Stomach (tissue), 9 donors: Measurements from ENCODE around the gene CADM2. TPM values are rescaled to one million over a fixed set of nuclear protein-coding genes. Genes with fewer than 3 reads are reported as not detected.

ENCODE experiments used
- DNase-seq, 2 donors: peaks; one replicate each; pipeline versions ENCODE4 v3.0.0 to v3.0.0-alpha.2; 2013 to 2019
- H3K27ac ChIP-seq, 5 donors: fragments of 200-600 bp in 4 of 5; sonication (generic) in 4 of 5; one replicate each; pipeline ENCODE4 v1.5.1; 2013 to 2019; ENCODE audit warnings: mild to moderate bottlenecking in 1 of 5, moderate library complexity in 1 of 5
- H3K27me3 ChIP-seq, 3 donors: fragments of 200-600 bp; sonication (generic); one replicate each; pipeline ENCODE4 v1.5.1; 2017 to 2019; ENCODE audit warnings: mixed run types in 1 of 3
- H3K36me3 ChIP-seq, 4 donors: fragments of 200-600 bp; sonication (generic); 1 replicate in 3 of 4; 2 replicates in 1 of 4; pipeline ENCODE4 v1.5.1; 2016 to 2019
- H3K4me1 ChIP-seq, 4 donors: fragments of 200-600 bp; sonication (generic); one replicate each; pipeline ENCODE4 v1.5.1; 2016 to 2019
- H3K4me3 ChIP-seq, 4 donors: fragments of 200-600 bp; sonication (generic) in 3 of 4; one replicate each; pipeline ENCODE4 v1.5.1; 2016 to 2019; ENCODE audit warnings: mild to moderate bottlenecking in 1 of 4
- H3K9me3 ChIP-seq, 4 donors: fragments of 200-600 bp; sonication (generic); one replicate each; pipeline ENCODE4 v1.5.1; 2016 to 2019
- CTCF ChIP-seq, 7 experiments: fragments of 450-650 bp in 4 of 7; fragments of 200-600 bp in 3 of 7; sonication (generic) in 3 of 7; IDR thresholded peaks; one replicate each; pipeline ENCODE4 v1.5.1; 2016 to 2019; ENCODE audit warnings: antibody characterized with exemption in 7 of 7, control low read depth in 2 of 7, mild to moderate bottlenecking in 1 of 7
- EP300 ChIP-seq: sonication (generic); formaldehyde crosslinking; IDR thresholded peaks from one replicate; pipeline ENCODE4 v1.6.1; 2017; ENCODE audit warnings: antibody characterized with exemption
- POLR2A ChIP-seq, 4 donors: fragments of 450-650 bp; IDR thresholded peaks; one replicate each; pipeline ENCODE4 v1.6.1; 2016; ENCODE audit warnings: antibody characterized with exemption in 4 of 4, control low read depth in 2 of 4, mild to moderate bottlenecking in 1 of 4, moderate library complexity in 1 of 4
- POLR2AphosphoS5 ChIP-seq, 3 donors: sonication (generic); formaldehyde crosslinking; IDR thresholded peaks; one replicate each; pipeline ENCODE4 v1.6.1; 2016; ENCODE audit warnings: antibody characterized with exemption in 3 of 3
- WGBS, 5 donors: extraction: QIAGEN DNeasy Blood & Tissue Kit in 3 of 5; methylation state at CpG; one replicate each; pipeline versions ENCODE4 v1.1.5 to v1.1.7; 2013 to 2018; 5-methylcytosine and 5-hydroxymethylcytosine counted together
- intact Hi-C: fragments of 100-400 bp; cut with DNase I; formaldehyde crosslinking; loops from one replicate; pipeline ENCODE4 v1.15.1; 2023; ENCODE audit warnings: low total_unique reads
- polyA plus RNA-seq, 3 donors: library from polyadenylated mRNA; stranded (reverse); fragments of 200-250 nt; gene quantifications; one replicate each; pipeline ENCODE4 v1.2.3, GENCODE V29; 2013
- total RNA-seq, 5 donors: library from RNA; depleted of rRNA; stranded (reverse); fragments of >200 nt; gene quantifications; one replicate each; pipeline versions ENCODE4 v1.1.0 to v1.2.3, GENCODE V29; 2014 to 2016
- donor health status: healthy with polysubstance abuse.
- donor health status: Bipolar disorder and iron deficiency.
- donor health status: healthy.

The CADM2 gene
- total and polyA plus RNA-seq, 8 donors: 0.29 to 8.1 (median 2.0) TPM; not detected in 1

GRCh38 chr3:86051058-86051457, 1092.3 kb downstream of the CADM2 start:
- no peaks in the 10 kb centered on the region for H3K27me3 ChIP-seq
- no peaks in the 10 kb centered on the region for H3K4me1 ChIP-seq
- no peaks in the 10 kb centered on the region for H3K36me3 ChIP-seq
- 41 to 73% (median 71%) methylated on average over 1 of the region's 1 CpG for WGBS, 5 donors
- DNase-seq: no peak
- H3K4me3 ChIP-seq: no peak overlapping the region
- peaks cover 0 to 9% (median 0%) of the 10 kb centered on the region in 4 donors for H3K9me3 ChIP-seq
- H3K27ac ChIP-seq: no peak overlapping the region
- TF ChIP-seq POLR2AphosphoS5 (IDR thresholded peaks at IDR 0.05) (no peak), POLR2A (IDR thresholded peaks at IDR 0.05) (no peak), CTCF (IDR thresholded peaks at IDR 0.05) (no peak), EP300 (no peak)
- intact Hi-C loops: no loop called here

- Histone ChIP-seq H3K36me3 (no peaks in the 10 kb centered on the region), H3K27me3 (no peaks in the 10 kb centered on the region), H3K9me3 (no peaks in the 10 kb centered on the region), H3K4me1 (no peaks in the 10 kb centered on the region), H3K4me3 (no peak overlapping the region), H3K27ac (no peak overlapping the region)
- intact Hi-C loops: no loop called here
- TF ChIP-seq CTCF (IDR thresholded peaks at IDR 0.05) (no peak), EP300 (no peak), POLR2AphosphoS5 (IDR thresholded peaks at IDR 0.05) (no peak), POLR2A (IDR thresholded peaks at IDR 0.05) (no peak)
- WGBS, 5 donors: 67 to 76% (median 73%) methylated on average over 4 of the region's 4 CpGs
- DNase-seq: no peak
Observed at GRCh38 chr3:86056032-86056431, 1097.2 kb downstream of the CADM2 start.

GRCh38 chr3:86056962-86057361, 1098.2 kb downstream of the CADM2 start:
- 68 to 72% (median 69%) methylated on average over 5 of the region's 5 CpGs for WGBS, 5 donors
- no peak overlapping the region for H3K4me3 ChIP-seq
- TF ChIP-seq EP300 (no peak), POLR2A (IDR thresholded peaks at IDR 0.05) (no peak), POLR2AphosphoS5 (IDR thresholded peaks at IDR 0.05) (no peak), CTCF (IDR thresholded peaks at IDR 0.05) (no peak)

GRCh38 chr3:86073799-86074198, 1115.0 kb downstream of the CADM2 start:
- intact Hi-C loops: no loop called here
- H3K36me3 ChIP-seq: no peaks in the 10 kb centered on the region
- TF ChIP-seq POLR2A (IDR thresholded peaks at IDR 0.05): no peak
- no peak for TF ChIP-seq POLR2AphosphoS5 (IDR thresholded peaks at IDR 0.05)
- H3K27me3 ChIP-seq: no peaks in the 10 kb centered on the region
- no peak for DNase-seq
- H3K4me3 ChIP-seq: no peak overlapping the region
- H3K27ac ChIP-seq: no peak overlapping the region
- H3K4me1 ChIP-seq: no peaks in the 10 kb centered on the region
- WGBS, 5 donors: 83 to 91% (median 89%) methylated on average over 2 of the region's 2 CpGs
- H3K9me3 ChIP-seq: no peaks in the 10 kb centered on the region

More at GRCh38 chr3:86056962-86057361, 1098.2 kb downstream of the CADM2 start:
- DNase-seq: peak in 1 of 2 donors; percentile 14
- intact Hi-C loops: no loop called here
- H3K27ac ChIP-seq: no peak overlapping the region
- H3K36me3 ChIP-seq: no peaks in the 10 kb centered on the region
- no peaks in the 10 kb centered on the region for H3K27me3 ChIP-seq
- H3K4me1 ChIP-seq: no peaks in the 10 kb centered on the region
- H3K9me3 ChIP-seq: no peaks in the 10 kb centered on the region

GRCh38 chr3:86087160-86087871, 1128.5 kb downstream of the CADM2 start:
- H3K27me3 ChIP-seq: no peaks in the 10 kb centered on the region
- TF ChIP-seq CTCF (IDR thresholded peaks at IDR 0.05) (no peak), POLR2A (IDR thresholded peaks at IDR 0.05) (no peak), EP300 (no peak), POLR2AphosphoS5 (IDR thresholded peaks at IDR 0.05) (no peak)
- no peak for DNase-seq
- WGBS, 5 donors: 45 to 64% (median 53%) methylated on average over 6 of the region's 6 CpGs
- H3K9me3 ChIP-seq: peaks cover 0 to 19% (median 8%) of the 10 kb centered on the region in 4 donors
- H3K27ac ChIP-seq: no peak overlapping the region
- H3K4me1 ChIP-seq: no peaks in the 10 kb centered on the region
- no peak overlapping the region for H3K4me3 ChIP-seq
- no peaks in the 10 kb centered on the region for H3K36me3 ChIP-seq
- intact Hi-C loops: no loop called here
